Pancreas (tissue), 10 donors: ENCODE results near the gene MNT. TPM values are rescaled to one million over a fixed set of nuclear protein-coding genes. Genes with fewer than 3 reads are reported as not detected.

ENCODE experiments used
- ATAC-seq, 4 donors: fragments of 200-7000 bp; cut with Tn5 transposase; one replicate each; pipeline versions ENCODE4 v1.8.0 to v1.9.1; 2020; ENCODE audit warnings: mild to moderate bottlenecking in 4 of 4, moderate library complexity in 4 of 4
- DNase-seq, 6 donors: peaks; one replicate each; pipeline ENCODE4 v3.0.0-alpha.2; 2020
- FAIRE-seq: peaks from 2 replicates; lab custom pipeline; 2012; peaks lifted over from hg19 to GRCh38; lab: Jason Lieb, UNC
- H3K27ac ChIP-seq, 4 donors: fragments of 200-600 bp; sonication (generic); 1 replicate in 3 of 4; 2 replicates in 1 of 4; pipeline versions ENCODE4 v1.5.0 to v1.8.0; 2020
- H3K27me3 ChIP-seq, 4 donors: fragments of 200-600 bp; one replicate each; pipeline ENCODE4 v1.8.0; 2021
- H3K36me3 ChIP-seq, 3 donors: fragments of 200-600 bp; sonication (generic) in 1 of 3; one replicate each; pipeline versions ENCODE4 v1.5.0 to v1.8.0; 2020 to 2021
- H3K4me1 ChIP-seq, 3 donors: fragments of 200-600 bp; one replicate each; pipeline ENCODE4 v1.8.0; 2021
- H3K4me3 ChIP-seq, 4 donors: fragments of 200-600 bp; sonication (generic) in 2 of 4; one replicate each; pipeline versions ENCODE4 v1.5.0 to v1.8.0; 2020 to 2021
- H3K9me3 ChIP-seq, 4 donors: fragments of 200-600 bp; one replicate each; pipeline ENCODE4 v1.8.0; 2021
- CTCF ChIP-seq, 4 donors: fragments of 200-600 bp; sonication (generic) in 3 of 4; IDR thresholded peaks; one replicate each; pipeline versions ENCODE4 v1.5.0 to v1.8.0; 2021; ENCODE audit warnings: antibody characterized with exemption in 4 of 4
- WGBS, 2 donors: extraction: QIAGEN DNeasy Blood & Tissue Kit; methylation state at CpG; one replicate each; pipeline ENCODE4 v1.1.7; 2013; 5-methylcytosine and 5-hydroxymethylcytosine counted together
- intact Hi-C, 3 donors: fragments of 100-400 bp; cut with DNase I; formaldehyde crosslinking; loops; one replicate each; pipeline versions ENCODE4 v1.11.1 to v1.14.2; 2022
- polyA plus RNA-seq, 2 donors: library from polyadenylated mRNA; stranded (reverse); fragments of 200-250 nt; gene quantifications; one replicate each; pipeline ENCODE4 v1.2.3, GENCODE V29; 2013
- total RNA-seq, 6 donors: library from RNA; stranded (reverse); fragmentation: NEBNext Ultra II Directional in 4 of 6; extraction: Animal tissue kit (Norgen Biotek cat#: 25700) in 4 of 6; gene quantifications; one replicate each; pipeline versions ENCODE4 v1.2.1 to v1.2.4, GENCODE V29; 2021 to 2023
- donor health status: healthy with polysubstance abuse.
- donor health status: DM: no; HTN: no; CAD: no; lungs with moderate emphysema.
- donor health status: DM: no; HTN: no; CAD: no.
- donor health status: control.
- donor health status: control.
- donor health status: Bipolar disorder and iron deficiency.
- donor health status: DM: yes; HTN: yes; CAD: no.
- donor health status: DM: no; HTN: no; CAD: no.
- donor health status: DM: no; HTN: no; CAD: no.
- donor health status: DM: yes; HTN: yes; CAD: no.

The MNT gene
- total and polyA plus RNA-seq, 8 donors, result 8.7 to 15.8 (median 10.3) TPM

GRCh38 chr17:2401426-2402221 lies 764 bp upstream of the MNT start:
- Histone ChIP-seq H3K9me3 (no peaks in the 10 kb centered on the region), H3K4me3 (peak overlapping the region; percentile 85 to 92 (median 90)), H3K36me3 (no peaks in the 10 kb centered on the region), H3K4me1 (peaks cover 20 to 52% (median 42%) of the 10 kb centered on the region in 3 donors), H3K27me3 (no peaks in the 10 kb centered on the region), H3K27ac (peak overlapping the region; percentile 98 to 99 (median 98))
- DNase-seq, result peak; percentile 100
- TF ChIP-seq CTCF (IDR thresholded peaks at IDR 0.05), result no peak
- intact Hi-C loops, result no loop called here
- peak; percentile 62 to 71 (median 64) for ATAC-seq
- WGBS, 2 donors, result 0% methylated on average over 56 to 72 of the region's 72 CpGs
- peak; percentile 43 for FAIRE-seq

GRCh38 chr17:2400474-2400866 lies 390 bp downstream of the MNT start:
- DNase-seq (peak; percentile 67 to 88 (median 72)), FAIRE-seq (no peak), ATAC-seq (peak in 3 of 4 donors; percentile 1 to 5 (median 4))
- TF ChIP-seq CTCF (IDR thresholded peaks at IDR 0.05), result no peak
- WGBS, 2 donors, result 0 to 1% methylated on average over 43 of the region's 43 CpGs
- H3K36me3 ChIP-seq, result no peaks in the 10 kb centered on the region
- H3K27ac ChIP-seq, result peak overlapping the region; percentile 98 to 99 (median 98)
- no peaks in the 10 kb centered on the region for H3K27me3 ChIP-seq
- H3K9me3 ChIP-seq, result no peaks in the 10 kb centered on the region
- intact Hi-C loops, result no loop called here
- peak overlapping the region; percentile 85 to 92 (median 90) for H3K4me3 ChIP-seq
- H3K4me1 ChIP-seq, result peaks cover 29 to 52% (median 50%) of the 10 kb centered on the region in 3 donors

- Histone ChIP-seq H3K36me3 (no peaks in the 10 kb centered on the region), H3K4me3 (peak overlapping the region; percentile 85 to 92 (median 90)), H3K9me3 (no peaks in the 10 kb centered on the region), H3K27me3 (no peaks in the 10 kb centered on the region), H3K4me1 (peaks cover 31 to 52% (median 46%) of the 10 kb centered on the region in 3 donors), H3K27ac (peak overlapping the region; percentile 98 to 99 (median 98))
- peak; percentile 93 to 98 (median 98) for DNase-seq
- 0 to 1% methylated on average over 77 to 82 of the region's 82 CpGs for WGBS, 2 donors
- peak; percentile 62 to 71 (median 66) for ATAC-seq
- no peak for TF ChIP-seq CTCF (IDR thresholded peaks at IDR 0.05)
- intact Hi-C loops, result no loop called here
- no peak for FAIRE-seq
Observed at GRCh38 chr17:2399572-2400473, 1.0 kb downstream of the MNT start.

GRCh38 chr17:2398655-2399571 lies 1.9 kb downstream of the MNT start:
- 13% methylated on average over 50 to 55 of the region's 55 CpGs for WGBS, 2 donors
- DNase-seq, result peak in 5 of 6 donors; percentile 61 to 80 (median 75)
- intact Hi-C loops, result no loop called here
- FAIRE-seq, result no peak
- peak overlapping the region; percentile 85 to 92 (median 90) for H3K4me3 ChIP-seq
- H3K9me3 ChIP-seq, result no peaks in the 10 kb centered on the region
- H3K4me1 ChIP-seq, result peaks cover 38 to 50% (median 47%) of the 10 kb centered on the region in 3 donors
- peak overlapping the region; percentile 98 to 99 (median 98) for H3K27ac ChIP-seq
- no peaks in the 10 kb centered on the region for H3K36me3 ChIP-seq
- peak in 1 of 4 donors; percentile 5 for ATAC-seq
- H3K27me3 ChIP-seq, result no peaks in the 10 kb centered on the region
- no peak for TF ChIP-seq CTCF (IDR thresholded peaks at IDR 0.05)
